Epidermal melanocyte (primary cell): ENCODE measurements around the gene EVI2A.
"Not testable (repeated sequence)": the region's sequence is repeated elsewhere in the genome, so short reads cannot be mapped to it uniquely, and the experiment has no call there.

Experiments
- DNase-seq: peaks from one replicate; pipeline ENCODE4 v3.0.0; 2011; ENCODE audit warnings: low spot score; ENCODE audit not compliant: insufficient read length

The EVI2A gene

DNA sequence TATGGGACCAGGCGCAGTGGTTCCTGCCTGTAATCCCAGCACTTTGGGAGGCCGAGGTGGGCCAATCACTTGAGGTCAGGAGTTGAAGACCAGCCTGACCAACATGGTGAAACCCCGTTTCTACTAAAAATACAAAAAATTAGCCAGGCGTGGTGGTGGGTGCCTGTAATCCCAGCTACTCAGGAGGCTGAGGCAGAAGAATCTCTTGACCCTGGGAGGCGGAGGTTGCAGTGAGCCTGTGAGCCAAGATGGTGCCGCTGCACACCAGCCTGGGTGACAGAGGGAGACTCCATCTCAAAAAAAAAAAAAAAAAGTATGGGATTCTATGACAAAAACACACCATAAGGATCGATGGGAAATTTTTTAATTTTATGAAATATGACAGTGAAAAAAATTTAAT is 9.2 kb downstream of the EVI2A start:
- DNase-seq, result not testable (repeated sequence)

DNA sequence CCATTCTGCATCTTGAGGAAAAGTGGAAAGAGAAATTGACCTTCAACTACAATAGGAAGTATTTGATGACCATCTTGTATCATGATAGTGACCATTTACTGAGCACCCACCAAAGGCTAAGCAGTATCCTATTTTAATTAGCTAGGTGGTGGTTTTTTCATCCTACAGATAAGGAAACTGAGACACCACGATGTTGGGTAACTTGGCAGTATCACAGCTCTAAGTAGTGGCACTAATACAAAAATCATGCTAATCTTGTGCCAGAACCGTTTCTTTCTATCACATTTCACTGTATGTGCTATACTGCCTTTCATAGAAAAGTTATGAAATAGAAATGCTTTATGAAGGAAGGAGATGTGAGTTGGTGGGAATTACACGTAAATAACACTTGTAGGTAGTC is 9.9 kb downstream of the EVI2A start:
- DNase-seq, result no peak

DNA sequence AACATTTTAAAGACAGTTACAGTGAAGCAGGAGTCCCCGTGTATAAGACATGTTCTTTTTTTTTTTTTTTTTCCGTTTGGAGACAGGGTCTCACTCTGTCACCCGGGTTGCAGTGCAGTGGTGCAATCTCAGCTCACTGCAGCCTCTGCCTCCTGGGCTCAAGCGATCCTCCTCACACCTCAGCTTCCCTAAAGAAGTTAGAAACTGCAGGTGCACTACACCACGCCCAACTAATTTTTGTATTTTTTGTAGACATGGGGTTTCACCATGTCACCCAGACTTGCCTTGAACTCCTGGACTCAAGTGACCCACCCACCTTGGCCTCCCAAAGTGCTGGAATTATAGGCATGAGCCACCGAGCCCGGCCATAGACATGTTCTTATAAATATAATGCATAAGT is 10.5 kb downstream of the EVI2A start:
- DNase-seq, result no peak

GRCh38 chr17:31310260-31310659 is 11.2 kb downstream of the EVI2A start:
- no peak for DNase-seq

- no peak for DNase-seq
These were observed 11.9 kb downstream of the EVI2A start for GRCh38 chr17:31309556-31309955.

GRCh38 chr17:31308372-31309334 is 12.8 kb downstream of the EVI2A start:
- DNase-seq, result no peak

DNA sequence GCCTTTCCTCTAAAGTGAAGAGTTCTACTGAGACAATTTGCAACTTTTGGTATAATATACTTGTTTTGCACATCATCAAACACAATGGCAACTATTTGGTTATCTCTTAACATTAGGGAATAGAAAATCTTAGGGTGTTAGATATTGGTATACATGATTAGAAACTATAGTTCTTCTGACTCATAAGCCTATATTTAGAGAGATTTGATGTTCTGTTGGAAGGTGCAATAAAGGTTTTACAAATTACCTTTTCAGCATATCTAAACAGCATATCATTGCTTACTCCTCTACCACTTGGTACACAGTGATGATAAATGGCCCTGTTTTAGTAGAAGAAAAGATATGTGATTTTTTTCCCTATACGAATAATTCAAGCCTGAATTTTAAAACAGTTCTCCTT is 13.8 kb downstream of the EVI2A start:
- DNase-seq, result no peak

DNA sequence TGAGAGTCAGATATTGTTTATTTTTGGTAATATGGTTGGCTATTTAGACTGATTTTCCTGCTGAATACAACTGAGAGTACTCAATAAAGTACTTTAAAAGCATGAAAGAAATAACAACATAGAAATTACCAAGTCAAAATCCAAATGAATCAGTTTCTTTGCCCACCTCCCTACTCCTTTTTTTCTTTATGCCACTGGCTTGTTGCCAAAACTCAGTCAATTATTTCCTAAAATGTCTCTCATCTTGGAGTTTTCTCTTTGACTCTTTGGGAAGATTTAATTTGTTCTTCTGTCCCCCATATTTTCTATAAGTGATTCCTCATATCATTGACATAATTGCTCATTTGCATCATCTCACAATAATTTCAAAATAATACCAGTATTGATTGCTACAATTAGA is 21.8 kb downstream of the EVI2A start:
- DNase-seq, result no peak

GRCh38 chr17:31297090-31297489 is 24.3 kb downstream of the EVI2A start, which contains the start of gene OMG:
Gene OMG, minus strand, starts transcription at chr17:31297239. Its CDS starts 908 bp downstream, at chr17:31296331.
- DNase-seq, result no peak

DNA sequence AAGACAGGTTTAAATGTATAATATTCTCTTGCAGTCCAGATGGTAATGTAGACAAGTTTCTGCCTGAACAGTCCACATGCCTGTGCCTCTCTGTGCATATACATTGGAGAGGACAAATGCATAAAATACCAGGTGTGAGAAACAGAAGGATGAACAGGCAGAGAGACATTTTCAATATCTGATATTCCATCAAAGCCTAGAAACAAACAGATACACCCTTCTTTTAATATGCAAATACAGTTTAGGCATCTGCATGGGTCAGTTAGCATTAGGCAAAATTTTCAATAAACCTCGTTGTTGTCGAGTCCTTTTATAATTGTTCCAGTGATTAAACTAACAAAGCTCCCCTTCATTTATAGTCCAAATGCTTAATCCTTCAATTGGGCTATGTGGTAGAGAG is 25.3 kb downstream of the EVI2A start:
- DNase-seq, result no peak

GRCh38 chr17:31295489-31295871 is 25.9 kb downstream of the EVI2A start:
- DNase-seq, result no peak

DNA sequence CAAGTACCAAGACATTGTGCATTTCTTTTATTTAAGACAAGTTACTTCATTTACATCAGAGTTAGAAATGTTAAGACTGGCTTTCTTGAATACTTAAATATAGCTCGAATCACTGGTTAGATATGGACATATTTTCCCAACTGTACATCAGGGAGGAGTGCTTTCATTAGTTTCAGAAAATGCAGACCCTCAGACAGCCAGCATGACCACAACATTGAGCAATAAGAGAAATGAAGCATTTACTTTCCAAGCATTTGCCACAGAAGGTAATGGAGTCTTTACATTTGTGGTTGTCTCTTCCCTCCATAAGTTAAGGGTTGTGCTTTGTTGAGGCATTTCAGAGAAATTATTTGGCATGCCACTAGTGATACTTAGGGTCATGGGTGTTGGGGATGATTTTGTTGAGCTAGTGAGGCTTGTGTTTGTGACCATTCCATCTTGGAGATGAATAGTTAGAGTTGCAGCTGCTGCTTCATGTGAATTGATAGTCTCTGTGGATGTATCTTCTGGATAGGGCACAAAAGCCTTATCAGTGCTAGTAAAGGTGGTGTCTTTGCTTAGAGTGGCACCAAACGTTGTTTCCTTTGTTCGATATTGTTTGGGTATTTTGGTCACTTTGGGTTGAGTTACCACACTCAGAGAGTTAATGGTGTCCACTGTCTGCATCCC is 26.5 kb downstream of the EVI2A start:
- no peak for DNase-seq

DNA sequence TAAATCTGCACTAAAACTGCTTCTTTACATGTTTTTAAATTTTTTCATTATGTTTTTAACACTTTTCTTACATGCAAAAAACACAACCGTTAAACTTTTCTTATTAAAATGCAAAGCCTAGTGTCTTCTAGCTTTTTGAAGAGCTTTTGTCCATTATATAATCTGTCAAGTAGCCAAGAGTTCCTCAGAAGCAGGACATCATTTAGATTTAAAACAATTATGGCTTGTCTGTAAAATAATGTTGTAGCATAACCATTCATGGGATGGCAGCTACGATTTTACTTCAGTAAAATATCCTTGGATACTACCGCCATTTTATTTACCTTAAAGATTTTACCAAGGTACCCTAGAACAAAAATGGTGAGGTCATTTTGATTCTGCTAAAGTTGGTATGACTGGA is 27.2 kb downstream of the EVI2A start:
- DNase-seq, result no peak

DNA sequence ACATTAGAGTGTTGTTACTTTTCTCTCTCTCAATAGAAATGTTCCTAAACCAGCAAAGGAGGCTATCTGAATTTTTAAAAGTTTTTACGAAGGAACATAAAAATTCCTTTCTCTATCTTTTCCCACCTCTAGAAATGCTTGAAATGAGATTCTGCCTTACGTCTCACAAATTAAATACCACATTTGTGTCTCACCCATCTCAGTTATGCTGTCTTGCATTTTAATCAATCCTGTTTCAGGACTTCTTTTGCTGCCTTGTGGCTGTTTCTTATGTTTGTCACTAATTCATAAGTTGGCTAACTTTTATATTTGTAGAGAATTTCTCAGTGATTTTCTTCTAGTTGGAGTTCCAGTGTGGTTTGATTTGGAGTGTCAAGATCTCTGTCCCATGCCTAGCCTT is 27.8 kb downstream of the EVI2A start:
- DNase-seq, result no peak

DNA sequence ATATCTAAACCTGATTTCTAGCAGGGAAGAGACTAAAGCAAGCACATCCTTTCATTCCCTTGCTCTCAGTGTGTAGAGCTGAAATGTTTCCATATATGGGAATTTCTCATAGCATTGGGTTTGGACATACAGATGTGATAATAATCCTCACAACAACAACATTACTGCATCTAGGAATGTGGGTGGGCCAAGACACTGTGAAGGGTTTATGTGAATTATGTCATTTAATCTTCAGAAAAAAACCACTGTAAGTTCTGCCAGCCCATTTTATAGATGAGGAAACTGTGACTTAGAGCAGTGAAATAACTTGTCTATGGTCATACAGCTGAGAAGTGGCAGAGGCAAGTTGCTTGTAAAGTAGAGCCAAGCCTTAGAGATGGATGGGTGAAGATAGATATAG is 29.6 kb downstream of the EVI2A start:
- DNase-seq, result no peak

DNA sequence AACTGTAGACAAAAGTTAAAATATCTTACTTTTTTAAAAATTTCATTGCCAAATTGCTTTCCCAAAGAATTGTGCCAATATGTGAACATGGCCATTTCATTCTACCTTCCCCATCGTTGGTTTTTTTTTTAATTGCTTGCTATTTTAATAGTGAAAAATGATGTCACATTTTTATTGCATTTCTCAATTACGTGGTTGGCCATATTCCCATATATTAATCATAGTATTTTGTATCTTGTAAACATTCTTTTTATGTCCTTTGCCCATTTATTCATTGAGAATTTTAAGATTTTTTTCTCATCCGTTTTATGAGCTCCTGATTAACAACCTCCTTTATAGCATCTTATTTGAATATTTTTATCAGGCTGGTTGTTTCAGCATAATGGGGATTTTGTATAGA is 31.6 kb downstream of the EVI2A start:
- DNase-seq, result no peak

DNA sequence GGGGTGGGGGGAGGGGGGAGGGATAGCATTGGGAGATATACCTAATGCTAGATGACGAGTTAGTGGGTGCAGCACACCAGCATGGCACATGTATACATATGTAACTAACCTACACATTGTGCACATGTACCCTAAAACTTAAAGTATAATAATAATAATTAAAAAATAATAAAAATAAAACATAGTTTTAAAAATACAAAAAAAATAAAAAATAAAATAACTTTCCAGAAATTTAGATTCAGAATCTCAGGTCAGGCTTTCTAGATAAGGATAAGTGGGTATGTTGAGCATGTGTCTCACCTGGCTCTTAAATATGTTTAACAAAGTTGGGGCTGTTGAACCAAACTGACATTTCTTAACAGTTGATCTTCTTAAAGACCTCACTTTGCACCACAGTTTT is 33.5 kb downstream of the EVI2A start:
- not testable (repeated sequence) for DNase-seq

DNA sequence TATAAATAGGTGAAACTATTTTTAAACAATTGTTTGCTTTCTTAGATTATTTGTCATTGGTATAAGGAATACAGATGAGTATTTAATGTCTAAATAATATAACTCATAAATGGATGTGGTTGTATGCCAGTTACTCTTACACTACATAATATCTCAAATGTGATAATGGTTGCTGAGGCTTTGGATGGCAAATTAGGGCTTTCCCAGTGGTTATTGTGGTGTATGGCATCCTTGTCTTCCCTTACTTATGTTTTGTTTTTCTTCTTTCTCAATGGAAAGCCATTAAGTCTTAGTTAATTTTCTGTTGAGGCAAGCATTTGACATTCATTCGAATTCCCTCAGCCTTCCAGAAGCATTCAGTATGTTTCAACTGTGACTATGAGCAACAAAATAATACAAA is 34.8 kb downstream of the EVI2A start:
- DNase-seq, result no peak

GRCh38 chr17:31283841-31284240 is 37.6 kb downstream of the EVI2A start:
- no peak for DNase-seq

DNA sequence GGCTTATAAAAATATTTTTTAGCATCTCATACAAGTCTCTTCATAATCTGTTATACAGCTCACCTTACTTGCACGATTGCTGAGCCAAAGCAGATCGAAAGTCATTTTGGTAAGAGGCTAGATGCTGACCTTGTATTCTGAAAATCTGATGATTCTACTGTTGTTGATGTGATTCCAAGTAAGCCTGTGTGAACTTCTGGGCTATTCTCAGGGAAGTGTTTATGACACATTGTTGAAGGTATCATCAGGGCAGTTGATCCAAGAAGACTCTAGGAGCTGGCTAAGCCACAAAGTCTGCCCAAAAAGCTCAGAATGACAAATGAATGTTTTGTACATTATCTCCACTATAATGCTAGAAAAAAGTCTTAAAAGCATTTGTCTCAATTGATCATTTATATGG is 40.4 kb downstream of the EVI2A start:
- DNase-seq, result no peak

DNA sequence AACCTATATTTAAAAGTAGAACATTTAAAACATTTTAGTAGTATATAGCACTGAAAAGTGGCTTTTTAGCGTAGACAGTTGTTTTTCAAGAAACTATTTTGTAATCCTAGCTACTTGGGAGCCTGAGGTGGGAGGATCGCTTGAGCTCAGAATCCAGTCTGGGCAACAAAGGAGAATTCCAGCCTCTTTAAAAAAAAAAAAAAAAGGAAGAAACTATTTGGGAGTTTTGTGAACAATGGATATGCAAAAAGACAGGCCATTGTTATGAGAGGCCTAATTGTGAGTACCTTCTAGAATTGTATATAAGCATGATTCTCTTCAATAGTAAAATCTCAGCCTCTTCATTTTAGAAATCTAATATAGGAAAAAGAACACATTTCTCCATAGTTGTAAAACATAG is 42.0 kb downstream of the EVI2A start:
- DNase-seq, result no peak

DNA sequence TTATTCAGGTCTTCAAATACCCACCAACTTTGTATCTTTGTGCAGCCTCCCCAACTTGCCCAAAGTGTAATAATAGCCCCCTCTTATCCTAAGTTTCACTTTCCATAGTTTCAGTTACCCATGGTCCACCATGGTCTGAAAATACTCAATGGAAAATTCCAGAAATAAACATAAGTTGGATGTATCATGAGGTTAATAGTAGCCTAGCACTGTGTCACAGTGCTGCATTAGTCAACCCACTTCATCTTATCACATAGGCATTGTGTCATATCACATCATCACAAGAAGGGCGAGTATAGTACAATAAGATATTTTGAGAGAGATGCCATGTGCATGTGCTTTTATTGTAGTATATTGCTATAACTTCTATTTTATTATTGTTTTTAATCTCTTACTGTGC is 46.3 kb downstream of the EVI2A start:
- no peak for DNase-seq

DNA sequence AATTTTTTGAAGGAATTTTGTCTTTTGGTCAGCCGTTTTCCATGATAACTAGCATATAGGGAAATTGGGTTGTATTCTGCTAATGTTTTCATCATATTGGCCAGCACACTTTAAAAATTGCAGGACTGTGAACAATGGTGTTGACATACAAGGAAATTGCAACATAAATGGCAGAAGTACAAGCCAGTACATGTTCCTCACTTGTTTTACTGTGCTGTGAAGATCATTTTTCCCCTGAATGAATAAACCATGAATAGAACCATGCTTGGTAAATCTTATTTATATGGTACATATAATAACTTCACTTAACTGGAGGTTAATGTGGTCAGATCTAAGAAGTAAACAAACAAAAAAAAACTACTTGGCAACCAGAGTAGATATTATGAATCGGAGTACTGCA is 47.2 kb downstream of the EVI2A start:
- DNase-seq, result no peak
